Measurements from ENCODE around the gene PSG11. TPM values are rescaled to one million over a fixed set of nuclear protein-coding genes. Genes with fewer than 3 reads are reported as not detected.
"Not testable (repeated sequence)": the region's sequence is repeated elsewhere in the genome, so short reads cannot be mapped to it uniquely, and the experiment has no call there.

PSG11 gene
- not detected in 2 replicates for total RNA-seq

DNA sequence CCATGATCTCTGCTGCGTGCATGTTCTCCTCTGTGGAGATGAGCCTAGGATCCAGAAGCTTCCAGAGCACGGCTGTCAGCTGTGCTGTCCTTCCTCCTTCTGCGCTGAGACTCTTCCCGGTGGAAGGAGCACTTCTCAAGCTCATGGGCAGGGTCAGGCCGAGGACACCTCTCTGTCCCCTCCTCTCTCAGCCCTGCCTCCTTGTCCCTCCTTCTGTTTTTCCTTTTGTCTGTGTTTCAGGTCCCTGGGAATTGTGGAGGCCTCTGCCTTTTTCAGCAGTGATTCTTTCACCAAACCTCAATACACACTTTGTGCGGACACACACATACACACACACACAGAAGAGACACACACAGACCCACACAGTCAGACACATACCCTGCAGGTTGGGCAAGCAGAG, at the start of gene PSG11:
PSG11 (minus strand) TSS at position 101 of the 400 bp plus-strand sequence; CDS start at position 4, 97 bp downstream.
- DNase-seq (ENCODE audit: low read depth); H3K36me3 ChIP-seq (ENCODE audit: control insufficient read depth, insufficient read depth, low read length); H3K4me3 ChIP-seq (ENCODE audit: low read depth, low read length); H3K27me3 ChIP-seq (ENCODE audit: control insufficient read depth, insufficient read depth, low read length): not testable (repeated sequence)

DNA sequence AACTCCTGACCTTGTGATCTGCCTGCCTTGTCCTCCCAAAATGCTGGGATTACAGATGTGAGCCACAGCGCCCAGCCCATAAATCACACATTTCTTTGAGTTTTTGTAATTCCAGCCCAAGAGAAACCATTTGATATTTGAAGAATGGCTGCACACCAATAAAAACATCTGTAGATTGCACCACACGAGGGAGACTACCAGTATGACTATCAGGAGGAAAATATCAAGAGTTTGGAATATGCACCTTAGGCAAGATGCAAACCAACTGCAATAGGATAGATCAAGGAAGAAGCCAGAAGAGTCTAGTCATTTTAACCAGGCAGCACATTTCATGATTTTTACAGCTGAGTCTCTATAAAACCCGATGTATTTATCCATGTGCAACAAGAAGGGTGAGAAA, 36.1 kb upstream of the PSG11 start:
- H3K27me3 ChIP-seq (ENCODE audit: control insufficient read depth, insufficient read depth, low read length); H3K36me3 ChIP-seq (ENCODE audit: control insufficient read depth, insufficient read depth, low read length); DNase-seq (ENCODE audit: low read depth); H3K4me3 ChIP-seq (ENCODE audit: low read depth, low read length): not testable (repeated sequence)

DNA sequence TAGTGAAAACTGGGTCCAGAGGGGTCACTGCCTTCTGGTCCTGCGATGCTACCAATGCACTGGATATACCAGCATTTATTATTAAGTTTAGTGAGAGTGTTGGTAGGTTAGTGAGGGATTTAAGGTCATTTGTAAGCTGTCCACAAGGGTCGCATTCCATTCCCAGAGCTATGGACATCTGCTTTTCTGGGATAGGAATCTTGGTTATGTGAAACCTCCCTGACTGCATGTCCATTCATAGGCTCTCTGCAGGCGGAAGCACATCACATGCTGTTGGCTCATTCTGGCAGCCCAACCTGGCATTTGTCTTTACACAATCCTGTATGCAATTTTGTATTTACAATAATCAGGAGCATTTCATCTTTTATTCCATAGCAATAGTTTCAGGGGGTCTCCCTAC, 35.1 kb upstream of the PSG11 start:
- H3K36me3 ChIP-seq (ENCODE audit: control insufficient read depth, insufficient read depth, low read length); H3K4me3 ChIP-seq (ENCODE audit: low read depth, low read length); DNase-seq (ENCODE audit: low read depth); H3K27me3 ChIP-seq (ENCODE audit: control insufficient read depth, insufficient read depth, low read length): not testable (repeated sequence)

DNA sequence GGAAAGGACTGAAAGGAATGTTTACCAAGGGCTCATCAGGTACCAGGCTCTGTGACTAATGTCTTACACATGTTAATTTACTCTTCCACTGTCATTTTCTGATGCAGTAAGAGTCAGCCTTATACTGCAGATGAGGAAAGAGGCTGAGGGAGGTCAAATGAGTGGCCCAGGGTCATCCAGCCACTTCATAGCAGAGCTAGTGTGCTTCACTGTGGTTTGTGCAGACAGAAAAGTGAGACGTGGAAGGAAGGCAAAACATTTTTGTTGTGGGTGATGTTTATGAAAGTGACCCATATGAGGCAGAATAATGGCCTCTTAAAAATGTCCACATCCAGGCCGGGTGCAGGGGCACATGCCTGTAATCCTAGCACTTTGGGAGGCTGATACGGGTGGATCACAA, 34.0 kb upstream of the PSG11 start:
- H3K27me3 ChIP-seq (ENCODE audit: control insufficient read depth, insufficient read depth, low read length); H3K36me3 ChIP-seq (ENCODE audit: control insufficient read depth, insufficient read depth, low read length); H3K4me3 ChIP-seq (ENCODE audit: low read depth, low read length); DNase-seq (ENCODE audit: low read depth): not testable (repeated sequence)

DNA sequence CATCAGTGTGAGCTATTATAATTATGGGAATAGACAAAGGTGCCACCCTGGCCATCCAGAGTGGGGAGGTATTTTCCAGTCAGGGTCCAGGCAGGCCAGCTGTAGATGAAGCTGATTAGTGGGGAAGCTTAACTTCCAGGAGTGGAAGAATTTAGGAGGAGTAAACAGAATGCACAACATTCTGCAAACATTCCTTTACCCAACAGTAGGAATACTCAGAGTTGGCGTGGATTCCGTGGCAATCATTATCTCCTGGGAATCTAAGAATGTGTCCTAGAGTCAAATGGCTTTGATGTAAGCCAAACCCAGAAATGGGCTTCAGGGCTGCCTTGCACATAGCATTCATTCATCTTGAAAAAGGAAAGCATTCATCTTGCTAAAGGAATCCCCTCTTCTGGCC, 33.2 kb upstream of the PSG11 start:
- not testable (repeated sequence) for H3K4me3 ChIP-seq (ENCODE audit: low read depth, low read length); H3K36me3 ChIP-seq (ENCODE audit: control insufficient read depth, insufficient read depth, low read length); DNase-seq (ENCODE audit: low read depth); H3K27me3 ChIP-seq (ENCODE audit: control insufficient read depth, insufficient read depth, low read length)

DNA sequence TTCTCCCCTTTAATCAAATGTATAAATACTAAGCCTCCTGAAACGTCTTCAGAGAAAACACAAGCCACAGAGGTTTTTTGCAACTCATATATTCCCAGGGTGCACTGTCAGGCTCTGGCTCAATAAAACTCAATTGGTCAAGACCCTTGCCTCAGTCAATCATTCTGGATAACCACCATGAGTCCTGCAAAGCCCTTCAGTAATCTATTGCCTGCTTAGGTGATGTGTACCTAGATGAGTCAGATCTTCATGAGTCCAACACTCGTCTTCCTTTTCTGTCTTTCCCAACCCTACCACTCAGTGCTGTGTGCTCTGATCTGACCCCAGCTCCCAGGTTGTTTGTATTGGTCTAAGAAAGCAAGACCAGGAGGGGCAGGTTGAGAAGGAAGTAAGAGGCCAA, 32.2 kb upstream of the PSG11 start:
- H3K36me3 ChIP-seq (ENCODE audit: control insufficient read depth, insufficient read depth, low read length); H3K27me3 ChIP-seq (ENCODE audit: control insufficient read depth, insufficient read depth, low read length); H3K4me3 ChIP-seq (ENCODE audit: low read depth, low read length); DNase-seq (ENCODE audit: low read depth): not testable (repeated sequence)

DNA sequence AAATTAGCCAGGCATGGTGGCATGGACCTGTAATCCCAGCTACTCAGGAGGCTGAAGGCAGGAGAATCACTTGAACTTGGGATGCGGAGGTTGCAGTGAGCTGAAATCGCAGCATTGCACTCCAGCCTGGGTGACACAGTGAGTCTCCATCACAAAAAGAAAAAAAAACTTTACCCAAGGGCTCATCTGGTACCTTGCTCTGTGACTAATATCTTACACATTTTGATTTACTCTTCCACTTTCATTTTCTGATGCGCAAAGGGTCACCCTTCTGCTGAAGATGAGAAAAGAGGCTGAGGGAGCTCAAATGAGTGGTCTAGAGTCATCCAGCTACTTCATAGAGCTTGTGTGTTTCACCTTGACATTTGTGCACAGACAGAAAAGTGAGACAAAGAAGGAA, 21.7 kb upstream of the PSG11 start:
- not testable (repeated sequence) for H3K27me3 ChIP-seq (ENCODE audit: control insufficient read depth, insufficient read depth, low read length); H3K36me3 ChIP-seq (ENCODE audit: control insufficient read depth, insufficient read depth, low read length); DNase-seq (ENCODE audit: low read depth); H3K4me3 ChIP-seq (ENCODE audit: low read depth, low read length)

DNA sequence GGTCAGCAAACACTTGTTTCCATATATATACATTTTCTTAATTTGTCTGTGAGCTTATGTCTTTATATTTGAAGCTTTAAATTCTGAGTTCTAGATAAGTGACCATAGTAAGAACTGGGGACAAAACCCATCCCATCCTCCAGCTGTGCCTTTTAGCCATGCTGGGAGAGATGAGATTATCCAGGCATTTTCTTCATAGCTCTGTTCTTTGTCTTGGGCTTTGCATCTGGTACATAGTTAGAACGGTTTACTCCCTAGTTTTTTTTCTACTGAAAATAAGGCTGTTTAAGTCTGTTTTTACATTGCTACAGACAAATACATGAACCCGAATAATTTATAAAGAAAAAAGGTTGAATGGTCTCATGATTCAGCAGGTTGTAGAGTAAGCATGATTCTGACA, 20.3 kb upstream of the PSG11 start:
- DNase-seq (ENCODE audit: low read depth), result not testable (repeated sequence)

DNA sequence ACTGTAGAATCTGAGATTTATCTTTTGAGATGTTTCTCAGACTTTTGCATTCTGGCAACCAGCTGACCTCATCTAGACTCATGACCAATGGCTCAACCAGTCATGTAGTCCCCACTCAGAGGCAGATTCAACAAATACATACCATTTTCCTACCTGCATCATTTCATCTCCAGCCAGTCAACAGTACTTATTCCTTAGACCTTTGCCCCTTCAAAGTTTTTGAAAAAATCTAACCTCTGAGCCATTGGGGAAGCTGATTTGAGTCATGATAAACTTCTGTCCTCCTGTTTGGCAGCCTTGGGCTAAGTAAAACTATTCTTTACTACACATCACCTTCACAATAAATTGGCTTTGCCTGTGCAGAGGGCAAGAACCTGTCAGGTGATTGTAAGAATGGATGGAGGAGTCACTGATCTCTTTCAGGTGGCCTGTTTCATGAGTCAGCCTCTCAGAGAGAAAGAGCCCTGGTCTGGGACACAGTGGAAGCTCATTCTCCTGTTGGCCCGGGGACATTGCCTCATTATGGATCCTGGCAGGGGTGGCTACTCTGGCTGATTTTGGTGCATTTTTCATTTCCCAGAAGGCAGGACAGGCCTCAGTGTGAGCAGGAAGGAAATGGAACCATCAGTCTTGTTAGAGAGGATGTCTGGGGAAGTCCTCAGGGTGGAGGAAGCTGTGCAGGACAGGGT, 17.4 kb upstream of the PSG11 start:
- not testable (repeated sequence) for DNase-seq (ENCODE audit: low read depth); H3K4me3 ChIP-seq (ENCODE audit: low read depth, low read length); H3K27me3 ChIP-seq (ENCODE audit: control insufficient read depth, insufficient read depth, low read length); H3K36me3 ChIP-seq (ENCODE audit: control insufficient read depth, insufficient read depth, low read length)

More for the DNA sequence above, 20.3 kb upstream of the PSG11 start:
- not testable (repeated sequence) for H3K36me3 ChIP-seq (ENCODE audit: control insufficient read depth, insufficient read depth, low read length); H3K27me3 ChIP-seq (ENCODE audit: control insufficient read depth, insufficient read depth, low read length); H3K4me3 ChIP-seq (ENCODE audit: low read depth, low read length)

DNA sequence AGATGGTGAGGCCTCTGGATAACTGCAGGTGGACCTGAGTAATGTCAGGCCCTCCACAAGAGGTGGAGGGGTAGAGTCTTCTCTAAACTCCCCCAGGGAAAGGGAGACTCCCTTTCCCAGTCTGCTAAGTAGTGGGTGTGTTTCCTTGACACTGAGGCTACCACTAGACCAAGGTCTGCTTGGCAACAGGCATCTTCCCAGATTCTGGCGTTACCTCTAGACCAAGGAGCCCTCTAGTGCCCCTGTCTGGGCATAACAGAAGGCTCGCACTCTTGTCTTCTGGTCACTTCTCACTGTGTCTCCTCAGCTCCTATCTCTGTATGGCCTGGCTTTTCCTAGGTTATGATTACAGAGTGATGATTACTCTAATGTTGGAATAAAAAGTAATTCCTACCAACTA, 5.4 kb upstream of the PSG11 start:
- not testable (repeated sequence) for DNase-seq (ENCODE audit: low read depth); H3K36me3 ChIP-seq (ENCODE audit: control insufficient read depth, insufficient read depth, low read length); H3K27me3 ChIP-seq (ENCODE audit: control insufficient read depth, insufficient read depth, low read length); H3K4me3 ChIP-seq (ENCODE audit: low read depth, low read length)
- TF ChIP-seq, protein P1, sequence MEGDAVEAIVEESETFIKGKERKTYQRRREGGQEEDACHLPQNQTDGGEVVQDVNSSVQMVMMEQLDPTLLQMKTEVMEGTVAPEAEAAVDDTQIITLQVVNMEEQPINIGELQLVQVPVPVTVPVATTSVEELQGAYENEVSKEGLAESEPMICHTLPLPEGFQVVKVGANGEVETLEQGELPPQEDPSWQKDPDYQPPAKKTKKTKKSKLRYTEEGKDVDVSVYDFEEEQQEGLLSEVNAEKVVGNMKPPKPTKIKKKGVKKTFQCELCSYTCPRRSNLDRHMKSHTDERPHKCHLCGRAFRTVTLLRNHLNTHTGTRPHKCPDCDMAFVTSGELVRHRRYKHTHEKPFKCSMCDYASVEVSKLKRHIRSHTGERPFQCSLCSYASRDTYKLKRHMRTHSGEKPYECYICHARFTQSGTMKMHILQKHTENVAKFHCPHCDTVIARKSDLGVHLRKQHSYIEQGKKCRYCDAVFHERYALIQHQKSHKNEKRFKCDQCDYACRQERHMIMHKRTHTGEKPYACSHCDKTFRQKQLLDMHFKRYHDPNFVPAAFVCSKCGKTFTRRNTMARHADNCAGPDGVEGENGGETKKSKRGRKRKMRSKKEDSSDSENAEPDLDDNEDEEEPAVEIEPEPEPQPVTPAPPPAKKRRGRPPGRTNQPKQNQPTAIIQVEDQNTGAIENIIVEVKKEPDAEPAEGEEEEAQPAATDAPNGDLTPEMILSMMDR (IDR thresholded peaks at IDR 0.05; ENCODE audit: insufficient read depth, low read length, poor library complexity, severe bottlenecking), result peak; percentile 21

DNA sequence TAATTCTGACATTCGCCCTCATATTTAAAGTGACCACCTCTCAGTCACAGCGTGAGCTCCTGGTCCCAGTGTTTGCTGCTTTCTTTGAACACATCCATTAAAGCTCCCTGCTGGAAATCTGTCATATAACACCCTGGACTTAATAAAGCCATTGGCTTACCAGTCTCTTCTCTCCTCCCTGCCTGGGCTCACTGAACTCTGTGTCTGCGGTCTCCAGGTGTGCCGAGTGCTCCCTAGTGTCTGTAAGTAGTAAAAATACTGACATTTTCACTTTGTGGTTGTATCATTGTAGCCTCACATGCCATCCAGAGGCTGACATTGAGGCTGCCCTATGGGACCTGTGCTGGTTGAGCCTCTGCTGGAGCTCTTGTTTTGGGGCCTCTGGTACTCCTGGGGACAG, 2.6 kb upstream of the PSG11 start:
- Histone ChIP-seq H3K4me3 (ENCODE audit: low read depth, low read length) (no peak overlapping the region), H3K36me3 (ENCODE audit: control insufficient read depth, insufficient read depth, low read length) (no peaks in the 10 kb centered on the region), H3K27me3 (ENCODE audit: control insufficient read depth, insufficient read depth, low read length) (no peaks in the 10 kb centered on the region)
- DNase-seq (ENCODE audit: low read depth), result no peak
- TF ChIP-seq, protein P1 (IDR thresholded peaks at IDR 0.05; ENCODE audit: insufficient read depth, low read length, poor library complexity, severe bottlenecking), result no peak

DNA sequence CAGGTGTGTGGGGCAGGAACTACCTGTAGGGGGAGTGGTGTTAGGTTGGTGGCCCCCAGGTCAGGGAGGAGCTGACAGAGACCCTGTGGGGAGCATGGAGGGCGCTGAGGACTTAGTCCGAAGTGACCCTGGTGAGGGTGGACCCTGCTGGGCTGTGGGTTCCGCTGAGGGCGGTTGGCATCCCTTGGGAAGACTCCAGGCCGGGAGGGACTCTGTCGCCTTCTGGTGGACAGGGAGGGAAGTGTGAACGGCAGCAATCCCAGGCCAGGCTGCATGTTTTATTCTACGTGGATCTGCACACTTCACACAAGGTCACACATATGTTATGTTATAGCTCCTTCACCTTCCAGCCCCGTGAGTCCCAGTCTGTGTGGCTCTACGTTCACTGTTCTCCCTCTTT, 1.7 kb upstream of the PSG11 start:
- H3K27me3 ChIP-seq (ENCODE audit: control insufficient read depth, insufficient read depth, low read length); DNase-seq (ENCODE audit: low read depth); H3K36me3 ChIP-seq (ENCODE audit: control insufficient read depth, insufficient read depth, low read length); H3K4me3 ChIP-seq (ENCODE audit: low read depth, low read length): not testable (repeated sequence)

DNA sequence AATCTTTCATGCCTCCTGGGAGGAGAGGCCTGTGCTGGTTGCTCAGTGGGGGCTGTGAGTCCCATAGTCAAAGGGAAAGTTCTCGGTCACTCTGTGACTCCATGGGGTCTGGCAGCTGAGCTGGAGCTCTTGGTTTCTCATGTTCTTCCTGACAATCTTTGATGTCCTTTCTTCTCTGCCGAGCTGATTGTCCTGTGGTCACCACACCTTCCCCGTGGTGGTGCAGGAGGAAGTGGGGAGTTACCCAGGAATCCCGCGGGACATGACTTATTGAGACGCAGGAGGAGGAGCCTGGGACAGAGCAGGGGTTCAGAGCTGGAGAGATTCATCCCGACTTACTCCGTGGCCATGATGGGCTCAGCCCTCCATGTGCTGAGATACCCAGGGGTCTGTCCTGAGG, 792 bp upstream of the PSG11 start:
- not testable (repeated sequence) for H3K4me3 ChIP-seq (ENCODE audit: low read depth, low read length); H3K36me3 ChIP-seq (ENCODE audit: control insufficient read depth, insufficient read depth, low read length); DNase-seq (ENCODE audit: low read depth); H3K27me3 ChIP-seq (ENCODE audit: control insufficient read depth, insufficient read depth, low read length)

Measured in kidney epithelial cell (primary cell).